HAP-1 (cell line): ENCODE results near the gene RAB5B.

Source experiments
- DNase-seq, 2 experiments: peaks; one replicate each; pipeline ENCODE4 v3.0.0-alpha.2; 2016 to 2020; ENCODE audit warnings: low spot score in 2 of 2
- H3K27me3 ChIP-seq: fragments of 250-450 bp; sonication (Bioruptor Pico); 2 replicates; pipeline ENCODE4 v1.5.1; 2020; ENCODE audit warnings: low read depth, mild to moderate bottlenecking, moderate library complexity
- H3K36me3 ChIP-seq: fragments of 250-450 bp; sonication (Bioruptor Pico); replicated peaks from 2 replicates; pipeline ENCODE4 v1.5.1; 2020; ENCODE audit warnings: mild to moderate bottlenecking
- H3K4me1 ChIP-seq: fragments of 250-450 bp; sonication (Bioruptor Pico); 2 replicates; pipeline ENCODE4 v1.5.1; 2020; ENCODE audit warnings: mild to moderate bottlenecking
- H3K4me3 ChIP-seq: fragments of 250-450 bp; sonication (Bioruptor Pico); 2 replicates; pipeline ENCODE4 v1.5.1; 2020; ENCODE audit warnings: mild to moderate bottlenecking, moderate library complexity
- H3K9me3 ChIP-seq: fragments of 250-450 bp; sonication (Bioruptor Pico); 2 replicates; pipeline ENCODE4 v1.5.1; 2020; ENCODE audit warnings: mild to moderate bottlenecking, moderate library complexity
- in situ Hi-C: fragments of 300-500 bp; cut with MboI; formaldehyde crosslinking; loops from 3 replicates; pipeline ENCODE4 v1.14.3; 2020; ENCODE audit warnings: low sequenced_read_pairs, inconsistent platforms, mixed read lengths

The RAB5B gene

GRCh38 chr12:55933169-55933798 lies 40.6 kb upstream of the RAB5B start:
- no peaks in the 10 kb centered on the region; the same call in 1 of the 2 replicates for H3K36me3 ChIP-seq
- DNase-seq = no peak
- no peaks in the 10 kb centered on the region for H3K27me3 ChIP-seq
- H3K4me1 ChIP-seq = peaks cover 23% of the 10 kb centered on the region
- no peaks in the 10 kb centered on the region for H3K9me3 ChIP-seq
- peak overlapping the region; percentile 42; the same call in 1 of the 2 replicates for H3K4me3 ChIP-seq
- in situ Hi-C loops = no loop called here

DNA sequence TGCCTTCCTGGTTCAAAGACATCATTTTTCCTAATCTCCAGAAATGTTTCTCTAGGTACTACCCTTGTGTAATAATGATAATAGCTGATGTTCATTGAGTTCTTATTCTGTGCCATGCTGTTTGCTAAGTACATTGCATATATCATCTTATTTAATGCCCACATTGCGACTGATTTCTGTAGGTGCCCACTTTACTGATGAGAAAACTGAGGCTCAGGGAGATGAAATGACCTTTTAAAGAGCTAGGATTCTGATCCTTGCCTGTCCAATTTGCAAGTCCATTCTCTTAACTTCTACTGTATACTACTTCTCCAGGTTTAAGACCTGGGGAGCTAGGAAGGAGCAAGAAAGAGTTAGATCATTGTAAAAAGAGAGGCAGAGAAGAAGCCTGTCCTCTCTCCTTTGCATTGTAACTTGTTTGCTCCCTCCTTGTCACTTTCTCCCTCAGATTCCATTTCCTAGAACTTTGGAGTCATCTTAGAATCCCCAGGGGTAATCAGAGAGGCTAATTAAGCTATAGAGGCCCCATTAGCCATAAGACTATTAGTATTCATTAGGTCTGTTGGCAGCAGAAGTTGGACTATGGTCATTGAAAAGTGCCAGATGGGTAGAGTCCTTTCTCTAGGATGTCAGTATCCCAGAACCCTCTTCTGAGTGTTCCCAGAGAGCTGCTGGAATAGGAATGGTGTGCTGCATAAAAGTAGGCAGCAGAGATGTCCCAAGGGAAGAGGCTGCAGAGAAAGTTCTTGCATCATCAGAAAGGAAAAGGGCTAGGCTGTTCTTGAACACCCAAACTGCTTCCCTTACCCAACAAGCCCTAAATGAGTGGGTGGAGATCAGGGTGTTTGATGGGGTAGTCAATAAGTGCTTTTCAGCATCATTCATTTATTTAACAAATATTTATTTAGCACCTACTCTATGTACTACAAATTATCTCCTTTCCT lies 39.8 kb upstream of the RAB5B start:
- Histone ChIP-seq H3K27me3 (no peaks in the 10 kb centered on the region), H3K9me3 (no peaks in the 10 kb centered on the region), H3K4me3 (no peak overlapping the region), H3K36me3 (no peaks in the 10 kb centered on the region; the same call in 1 of the 2 replicates), H3K4me1 (peaks cover 18% of the 10 kb centered on the region)
- in situ Hi-C loops = no loop called here
- DNase-seq = no peak

- Histone ChIP-seq H3K27me3 (no peaks in the 10 kb centered on the region), H3K4me1 (peaks cover 16% of the 10 kb centered on the region), H3K36me3 (no peaks in the 10 kb centered on the region; the same call in 1 of the 2 replicates), H3K9me3 (no peaks in the 10 kb centered on the region), H3K4me3 (no peak overlapping the region)
- no peak for DNase-seq
- in situ Hi-C loops = no loop called here
These were observed 39.1 kb upstream of the RAB5B start for GRCh38 chr12:55934773-55935172.

DNA sequence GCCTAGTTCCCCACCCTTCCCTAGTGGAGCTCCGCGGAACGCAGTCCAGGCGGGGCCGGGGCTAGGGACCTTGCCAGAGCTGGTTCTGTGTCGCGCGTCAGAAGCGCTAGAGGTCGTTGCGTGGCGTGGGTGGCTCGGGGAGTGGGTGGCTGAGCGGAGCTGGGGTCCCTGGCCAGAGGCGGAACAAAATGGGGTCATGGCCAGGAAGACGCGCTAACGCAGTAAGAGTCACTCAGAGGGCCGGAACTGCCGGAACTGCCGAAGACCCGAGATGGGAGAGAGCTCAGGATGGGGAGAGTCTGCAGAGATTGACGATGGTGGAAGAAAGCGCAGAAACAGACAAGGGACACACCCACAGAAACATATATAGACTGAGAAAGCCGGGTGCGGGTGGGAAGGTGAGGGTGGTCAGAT lies 38.1 kb upstream of the RAB5B start:
- Histone ChIP-seq H3K36me3 (no peaks in the 10 kb centered on the region; the same call in 1 of the 2 replicates), H3K4me1 (peaks cover 12% of the 10 kb centered on the region), H3K27me3 (no peaks in the 10 kb centered on the region), H3K9me3 (no peaks in the 10 kb centered on the region), H3K4me3 (no peak overlapping the region)
- no peak for DNase-seq
- in situ Hi-C loops = no loop called here

GRCh38 chr12:55937981-55938380 lies 35.9 kb upstream of the RAB5B start:
- H3K27me3 ChIP-seq = no peaks in the 10 kb centered on the region
- H3K4me3 ChIP-seq = no peak overlapping the region
- H3K4me1 ChIP-seq = peaks cover 3% of the 10 kb centered on the region
- no peaks in the 10 kb centered on the region; the same call in 1 of the 2 replicates for H3K36me3 ChIP-seq
- in situ Hi-C loops = no loop called here
- no peaks in the 10 kb centered on the region for H3K9me3 ChIP-seq
- no peak for DNase-seq

DNA sequence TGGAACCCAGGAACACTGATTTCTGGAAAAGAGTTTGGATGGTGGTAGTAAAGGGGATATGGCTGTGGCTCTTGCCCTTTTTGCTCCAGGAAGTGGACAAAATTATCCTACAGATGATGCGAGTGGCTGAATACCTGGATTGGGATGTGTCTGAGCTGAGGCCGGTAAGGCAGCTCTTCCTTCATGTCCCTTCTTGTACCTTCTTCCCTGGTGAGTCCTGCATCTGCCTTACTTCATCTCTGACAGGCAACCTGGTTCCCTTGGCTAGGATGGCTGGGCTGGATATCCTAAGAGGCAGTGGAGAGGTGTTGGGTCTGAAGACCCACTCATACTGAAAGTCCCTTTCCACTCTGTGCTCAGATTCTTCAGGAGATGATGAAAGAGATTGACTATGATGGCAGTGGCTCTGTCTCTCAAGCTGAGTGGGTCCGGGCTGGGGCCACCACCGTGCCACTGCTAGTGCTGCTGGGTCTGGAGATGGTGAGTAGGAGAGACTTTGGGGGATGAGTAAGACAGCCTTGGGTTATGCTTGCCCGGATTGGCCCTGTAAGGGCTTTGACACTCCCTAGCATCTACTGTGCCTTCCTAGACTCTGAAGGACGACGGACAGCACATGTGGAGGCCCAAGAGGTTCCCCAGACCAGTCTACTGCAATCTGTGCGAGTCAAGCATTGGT lies 34.9 kb upstream of the RAB5B start:
- peaks cover 3% of the 10 kb centered on the region for H3K4me1 ChIP-seq
- in situ Hi-C loops = no loop called here
- DNase-seq = no peak
- H3K36me3 ChIP-seq = no peaks in the 10 kb centered on the region; the same call in 1 of the 2 replicates
- no peak overlapping the region for H3K4me3 ChIP-seq
- H3K27me3 ChIP-seq = no peaks in the 10 kb centered on the region
- no peaks in the 10 kb centered on the region for H3K9me3 ChIP-seq

DNA sequence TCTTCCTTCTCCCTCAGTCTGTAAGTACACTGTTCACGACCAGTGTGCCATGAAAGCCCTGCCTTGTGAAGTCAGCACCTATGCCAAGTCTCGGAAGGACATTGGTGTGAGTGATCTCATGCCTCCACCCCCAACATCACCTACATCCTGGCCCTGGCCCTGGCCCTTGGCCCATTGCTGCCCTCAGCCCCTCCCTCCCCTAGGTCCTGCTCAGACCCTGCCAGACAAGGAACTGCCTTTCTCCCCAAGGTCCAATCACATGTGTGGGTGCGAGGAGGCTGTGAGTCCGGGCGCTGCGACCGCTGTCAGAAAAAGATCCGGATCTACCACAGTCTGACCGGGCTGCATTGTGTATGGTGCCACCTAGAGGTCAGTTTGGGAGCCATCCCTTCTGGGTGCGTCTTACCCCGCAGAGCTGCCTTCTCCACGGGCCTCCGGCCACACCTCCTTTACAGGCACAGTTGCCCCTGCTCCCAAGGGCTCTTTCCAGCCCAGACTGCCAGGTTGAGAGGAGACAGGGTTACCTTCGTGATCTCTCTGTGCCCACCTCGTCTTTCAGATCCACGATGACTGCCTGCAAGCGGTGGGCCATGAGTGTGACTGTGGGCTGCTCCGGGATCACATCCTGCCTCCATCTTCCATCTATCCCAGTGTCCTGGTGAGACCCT lies 33.7 kb upstream of the RAB5B start:
- Histone ChIP-seq H3K36me3 (no peaks in the 10 kb centered on the region; the same call in 1 of the 2 replicates), H3K4me3 (no peak overlapping the region), H3K4me1 (peaks cover 3% of the 10 kb centered on the region), H3K27me3 (no peaks in the 10 kb centered on the region), H3K9me3 (no peaks in the 10 kb centered on the region)
- in situ Hi-C loops = no loop called here
- peak; percentile 78 to 91 for DNase-seq

GRCh38 chr12:55942055-55942454 lies 31.8 kb upstream of the RAB5B start:
- peaks cover 3% of the 10 kb centered on the region for H3K4me1 ChIP-seq
- H3K27me3 ChIP-seq = no peaks in the 10 kb centered on the region
- DNase-seq = no peak
- H3K9me3 ChIP-seq = no peaks in the 10 kb centered on the region
- in situ Hi-C loops = no loop called here
- H3K36me3 ChIP-seq = no peaks in the 10 kb centered on the region; the same call in 1 of the 2 replicates
- H3K4me3 ChIP-seq = no peak overlapping the region

DNA sequence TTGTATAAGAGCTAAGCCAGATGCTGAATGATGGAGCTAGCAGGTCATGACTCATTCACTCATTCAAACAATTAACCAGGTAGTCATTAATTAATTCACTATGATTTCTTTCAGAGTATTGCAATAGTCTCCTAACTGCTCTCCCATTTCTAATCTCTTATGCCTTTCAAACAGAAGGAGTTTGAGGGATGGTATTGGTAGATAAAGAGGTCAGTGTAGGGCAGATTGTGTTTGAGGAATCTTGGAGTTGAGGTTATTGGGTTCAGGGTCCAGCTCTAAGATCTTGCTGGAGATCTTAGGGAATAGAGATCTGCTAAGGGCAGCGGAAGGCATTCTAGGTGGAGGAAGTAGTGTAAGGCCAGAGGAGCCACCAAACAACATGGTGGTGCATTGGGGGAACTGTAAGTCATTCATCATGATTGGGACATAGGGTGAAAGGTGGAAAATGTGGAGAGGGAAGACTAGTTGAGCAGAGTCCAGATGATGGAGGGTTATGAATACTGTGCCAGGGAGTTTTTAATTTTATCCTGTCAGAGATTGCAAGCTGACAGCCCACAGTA lies 31.2 kb upstream of the RAB5B start:
- Histone ChIP-seq H3K36me3 (no peaks in the 10 kb centered on the region; the same call in 1 of the 2 replicates), H3K4me3 (no peak overlapping the region), H3K4me1 (peaks cover 3% of the 10 kb centered on the region), H3K27me3 (no peaks in the 10 kb centered on the region), H3K9me3 (no peaks in the 10 kb centered on the region)
- no peak for DNase-seq
- in situ Hi-C loops = no loop called here

GRCh38 chr12:55946553-55946952 lies 27.3 kb upstream of the RAB5B start:
- Histone ChIP-seq H3K9me3 (no peaks in the 10 kb centered on the region), H3K4me1 (no peaks in the 10 kb centered on the region), H3K36me3 (no peaks in the 10 kb centered on the region), H3K4me3 (no peak overlapping the region), H3K27me3 (no peaks in the 10 kb centered on the region)
- no peak for DNase-seq
- in situ Hi-C loops = no loop called here

DNA sequence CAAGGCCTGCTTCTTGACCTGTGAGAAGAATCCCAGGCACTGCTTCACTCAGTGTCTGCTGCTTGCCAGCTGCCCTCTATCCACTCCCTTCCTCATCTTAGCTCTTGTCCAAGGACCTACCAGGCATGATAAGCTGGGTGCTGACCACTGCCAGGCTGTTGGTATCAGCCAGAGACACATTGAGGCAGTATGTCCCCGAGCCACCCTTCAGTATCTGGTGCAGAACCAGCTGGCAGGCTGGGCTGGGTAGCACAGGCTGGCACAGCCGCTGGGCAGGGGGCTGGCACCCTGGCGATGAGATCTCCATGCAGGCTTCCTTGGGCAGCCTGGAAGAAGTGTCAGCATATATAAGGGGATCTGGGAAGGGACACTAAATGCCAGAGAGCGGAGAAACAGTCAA lies 18.5 kb upstream of the RAB5B start:
- H3K36me3 ChIP-seq = no peaks in the 10 kb centered on the region; the same call in 1 of the 2 replicates
- in situ Hi-C loops = no loop called here
- no peaks in the 10 kb centered on the region for H3K4me1 ChIP-seq
- DNase-seq = no peak
- H3K27me3 ChIP-seq = no peaks in the 10 kb centered on the region
- no peaks in the 10 kb centered on the region for H3K9me3 ChIP-seq
- no peak overlapping the region for H3K4me3 ChIP-seq

DNA sequence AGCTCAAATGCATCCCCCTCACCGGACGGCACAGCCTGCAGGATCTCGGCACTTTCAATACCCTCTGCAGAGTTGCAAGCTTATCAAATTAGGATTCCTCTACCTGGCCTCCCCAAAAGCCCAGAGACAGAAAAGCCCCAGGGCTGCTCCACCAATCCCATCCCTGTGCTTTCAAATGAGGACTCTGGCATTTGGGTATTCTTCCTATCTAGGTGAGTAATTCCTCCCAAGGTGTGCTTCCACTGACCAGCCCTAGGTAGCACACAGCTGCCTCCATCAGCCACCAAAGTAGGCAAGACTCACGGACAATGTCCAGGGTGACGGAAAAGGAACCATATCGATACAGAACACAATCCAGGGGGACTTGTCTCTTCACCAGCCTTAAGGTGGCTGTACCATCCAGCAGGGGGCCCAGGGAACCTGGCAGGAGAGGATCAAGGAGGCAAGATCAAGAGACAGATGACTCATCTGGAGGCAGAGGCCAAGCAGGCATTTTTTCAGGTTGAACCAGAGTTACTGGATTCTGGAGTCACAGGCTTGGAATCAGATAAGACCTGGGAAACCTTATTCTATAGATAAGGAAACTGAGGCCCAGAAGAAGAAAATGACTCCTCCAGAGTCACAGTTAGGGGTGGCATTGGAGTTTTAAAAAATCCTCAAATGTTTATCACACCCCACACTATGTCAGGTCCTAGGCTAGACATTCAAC lies 17.9 kb upstream of the RAB5B start:
- Histone ChIP-seq H3K4me3 (no peak overlapping the region), H3K9me3 (no peaks in the 10 kb centered on the region), H3K27me3 (no peaks in the 10 kb centered on the region), H3K36me3 (no peaks in the 10 kb centered on the region; the same call in 1 of the 2 replicates), H3K4me1 (no peaks in the 10 kb centered on the region)
- in situ Hi-C loops = no loop called here
- peak in 1 of 2 experiments; percentile 40 for DNase-seq
